H1 (cell line): ENCODE data around the gene SLC24A4. TPM values are rescaled to one million over a fixed set of nuclear protein-coding genes. Genes with fewer than 3 reads are reported as not detected.

Source experiments
- CTCF ChIA-PET: fragments of 300-600 bp; sonication (Branson Sonifier 250); formaldehyde crosslinking; loops from one replicate; lab custom pipeline; 2021; ENCODE audit not compliant: partially characterized antibody; lab: Charles Lee
- POLR2A ChIA-PET: fragments of 300-600 bp; sonication (Branson Sonifier 250); formaldehyde crosslinking; loops from one replicate; lab custom pipeline; 2021; ENCODE audit warnings: inconsistent platforms; ENCODE audit not compliant: partially characterized antibody; lab: Charles Lee
- DNase-seq, 2 experiments: peaks; one replicate each; pipeline versions ENCODE4 v3.0.0 to v3.0.0-alpha.2; 2010 to 2022; ENCODE audit warnings: low spot score in 2 of 2, low read depth in 1 of 2, mixed read lengths in 1 of 2
- FAIRE-seq: peaks from 2 replicates; lab custom pipeline; 2011; peaks lifted over from hg19 to GRCh38; lab: Jason Lieb, UNC
- H2AFZ ChIP-seq: 2 replicates; pipeline ENCODE4 v1.8.1; 2012; ENCODE audit warnings: low read length, inconsistent platforms
- H2AK5ac ChIP-seq: 2 replicates; pipeline ENCODE4 v1.6.1; 2013; ENCODE audit warnings: low read depth, low read length
- H2BK120ac ChIP-seq: replicated peaks from 2 replicates; pipeline ENCODE3; 2013; ENCODE audit warnings: low read depth, low read length, inconsistent platforms
- H2BK12ac ChIP-seq: 2 replicates; pipeline ENCODE4 v1.6.1; 2013; ENCODE audit warnings: low read depth, low read length
- H2BK15ac ChIP-seq: 2 replicates; pipeline ENCODE4 v1.6.1; 2013; ENCODE audit warnings: low read length
- H2BK20ac ChIP-seq: 2 replicates; pipeline ENCODE4 v1.6.1; 2013; ENCODE audit warnings: low read length
- H2BK5ac ChIP-seq: 2 replicates; pipeline ENCODE4 v1.6.1; 2013; ENCODE audit warnings: low read depth, low read length
- H3K14ac ChIP-seq: 2 replicates; pipeline ENCODE4 v1.6.1; 2013; ENCODE audit warnings: inconsistent platforms; ENCODE audit not compliant: insufficient read length
- H3K18ac ChIP-seq: 2 replicates; pipeline ENCODE4 v1.6.1; 2013; ENCODE audit warnings: low read length; ENCODE audit errors: extremely low read depth
- H3K23ac ChIP-seq: 2 replicates; pipeline ENCODE4 v1.6.1; 2013; ENCODE audit warnings: inconsistent platforms; ENCODE audit not compliant: insufficient read length
- H3K23me2 ChIP-seq: 2 replicates; pipeline ENCODE4 v1.6.1; 2013; ENCODE audit warnings: low read depth, low read length
- H3K27ac ChIP-seq: 2 replicates; pipeline ENCODE4 v1.6.1; 2011; ENCODE audit warnings: low read depth, low read length, inconsistent platforms
- H3K27me3 ChIP-seq, 4 experiments: replicated peaks in 1 of 4; 1 replicate in 1 of 4; 2 replicates in 3 of 4; pipeline versions ENCODE4 v1.6.1 to v1.8.1; 2011 to 2013; ENCODE audit warnings: low read length in 3 of 4, mild to moderate bottlenecking in 3 of 4, inconsistent platforms in 2 of 4, mixed read lengths in 2 of 4, moderate library complexity in 1 of 4; ENCODE audit not compliant: control insufficient read depth in 3 of 4, insufficient read depth in 3 of 4; ENCODE audit errors: extremely low read depth in 1 of 4
- H3K36me3 ChIP-seq, 4 experiments: 2 replicates each; pipeline versions ENCODE4 v1.6.1 to v1.8.1; 2011 to 2013; ENCODE audit warnings: mild to moderate bottlenecking in 4 of 4, low read length in 3 of 4, moderate library complexity in 2 of 4, control low read depth in 1 of 4, inconsistent platforms in 1 of 4; ENCODE audit not compliant: insufficient read depth in 4 of 4, control insufficient read depth in 2 of 4
- H3K4ac ChIP-seq: replicated peaks from 2 replicates; pipeline ENCODE3; 2013; ENCODE audit warnings: low read length, low read depth, mixed read lengths, inconsistent platforms; ENCODE audit not compliant: insufficient read length
- H3K4me1 ChIP-seq, 4 experiments: replicated peaks in 1 of 4; 1 replicate in 1 of 4; 2 replicates in 3 of 4; pipeline versions ENCODE4 v1.6.1 to v1.8.1; 2011 to 2013; ENCODE audit warnings: low read length in 3 of 4, inconsistent platforms in 2 of 4, mixed read lengths in 1 of 4; ENCODE audit not compliant: insufficient read depth in 4 of 4, control insufficient read depth in 3 of 4
- H3K4me2 ChIP-seq, 2 experiments: 2 replicates each; pipeline versions ENCODE4 v1.6.1 to v1.8.1; 2011 to 2013; ENCODE audit warnings: low read depth in 2 of 2, low read length in 2 of 2, control low read depth in 1 of 2, inconsistent platforms in 1 of 2, mild to moderate bottlenecking in 1 of 2; ENCODE audit not compliant: insufficient read depth in 1 of 2
- H3K4me3 ChIP-seq, 4 experiments: fragments of 200-600, 300-600 bp in 1 of 4; sonication (generic), shearing (Covaris generic), sonication (Bioruptor Twin) in 1 of 4; 2 replicates each; pipeline versions ENCODE4 v1.5.1 to v1.8.1; 2011 to 2016; ENCODE audit warnings: low read length in 4 of 4, low read depth in 3 of 4, control low read depth in 2 of 4, inconsistent platforms in 2 of 4, mild to moderate bottlenecking in 2 of 4, mixed read lengths in 1 of 4, moderate library complexity in 1 of 4; ENCODE audit not compliant: insufficient read depth in 2 of 4; ENCODE audit errors: extremely low read depth in 1 of 4
- H3K56ac ChIP-seq: replicated peaks from 2 replicates; pipeline ENCODE3; 2013; ENCODE audit warnings: low read depth, mild to moderate bottlenecking, mixed read lengths, low read length, inconsistent platforms; ENCODE audit not compliant: insufficient read length
- H3K79me1 ChIP-seq: 2 replicates; pipeline ENCODE4 v1.6.1; 2013; ENCODE audit warnings: low read depth, low read length, control low read depth
- H3K79me2 ChIP-seq, 2 experiments: 2 replicates each; pipeline versions ENCODE4 v1.6.1 to v1.8.1; 2012 to 2013; ENCODE audit warnings: low read length in 2 of 2, mild to moderate bottlenecking in 2 of 2, inconsistent platforms in 1 of 2; ENCODE audit not compliant: insufficient read depth in 2 of 2, control insufficient read depth in 1 of 2
- H3K9ac ChIP-seq, 4 experiments: replicated peaks in 1 of 4; 1 replicate in 1 of 4; 2 replicates in 3 of 4; pipeline versions ENCODE4 v1.6.1 to v1.8.1; 2011 to 2013; ENCODE audit warnings: low read depth in 3 of 4, low read length in 3 of 4, control low read depth in 2 of 4, mild to moderate bottlenecking in 2 of 4, moderate library complexity in 2 of 4, inconsistent platforms in 1 of 4; ENCODE audit errors: extremely low read depth in 1 of 4
- H3K9me3 ChIP-seq, 2 experiments: 2 replicates each; pipeline versions ENCODE4 v1.6.1 to v1.8.1; 2012 to 2013; ENCODE audit warnings: mild to moderate bottlenecking in 2 of 2, moderate library complexity in 2 of 2, control low read depth in 1 of 2, inconsistent platforms in 1 of 2, low read depth in 1 of 2, low read length in 1 of 2, mixed read lengths in 1 of 2; ENCODE audit not compliant: insufficient read depth in 2 of 2
- H4K20me1 ChIP-seq, 2 experiments: replicated peaks in 1 of 2; 2 replicates each; pipeline versions ENCODE3 to v1.8.1; 2011 to 2013; ENCODE audit warnings: inconsistent platforms in 2 of 2, low read length in 2 of 2, mild to moderate bottlenecking in 1 of 2; ENCODE audit not compliant: insufficient read depth in 2 of 2, control insufficient read depth in 1 of 2
- H4K5ac ChIP-seq: 2 replicates; pipeline ENCODE4 v1.6.1; 2013; ENCODE audit warnings: low read length, low read depth, mixed read lengths, inconsistent platforms; ENCODE audit not compliant: insufficient read length
- H4K8ac ChIP-seq: 2 replicates; pipeline ENCODE4 v1.8.0; 2013; ENCODE audit warnings: mild to moderate bottlenecking, moderate library complexity, low read length, inconsistent platforms; ENCODE audit not compliant: insufficient read depth; ENCODE audit errors: extremely low read depth
- H4K91ac ChIP-seq: replicated peaks from 2 replicates; pipeline ENCODE3; 2013; ENCODE audit warnings: low read length, mixed read lengths, inconsistent platforms; ENCODE audit not compliant: insufficient read length
- CEBPB ChIP-seq: IDR thresholded peaks from 2 replicates; pipeline ENCODE4 v1.6.1; 2012; ENCODE audit warnings: low read depth, low read length
- E2F6 ChIP-seq: IDR thresholded peaks from 2 replicates; pipeline ENCODE4 v1.6.1; 2012; ENCODE audit warnings: inconsistent platforms
- KDM1A ChIP-seq: fragments of 200-600, 300-600 bp; sonication (generic); IDR thresholded peaks from 2 replicates; pipeline ENCODE4 v1.7.1; 2016; ENCODE audit warnings: mild to moderate bottlenecking, low read length, borderline replicate concordance
- SAP30 ChIP-seq: fragments of 300-600 bp; sonication (generic); IDR thresholded peaks from 2 replicates; pipeline ENCODE4 v1.7.1; 2012; ENCODE audit warnings: low read length, moderate library complexity, mild to moderate bottlenecking, inconsistent platforms; ENCODE audit not compliant: insufficient read depth, insufficient replicate concordance
- SP2 ChIP-seq: IDR thresholded peaks from 2 replicates; pipeline ENCODE4 v1.6.1; 2012; ENCODE audit warnings: mild to moderate bottlenecking, low read length, inconsistent platforms
- WGBS, 2 experiments: shearing (Covaris generic) in 1 of 2; methylation state at CpG; one replicate each; pipeline versions ENCODE4 v1.1.6 to v1.1.7; 2013 to 2015; ENCODE audit warnings: low lambda C conversion rate in 2 of 2, mixed read lengths in 2 of 2, inconsistent platforms in 1 of 2, low coverage in 1 of 2, missing lambda C conversion rate in 1 of 2; ENCODE audit not compliant: insufficient replicate concordance in 2 of 2, insufficient coverage in 1 of 2, insufficient read length in 1 of 2; ENCODE audit errors: extremely low coverage in 1 of 2, missing lambda C conversion rate in 1 of 2; 5-methylcytosine and 5-hydroxymethylcytosine counted together
- polyA plus RNA-seq, 7 experiments: library from polyadenylated mRNA; depleted of rRNA in 3 of 7; stranded (reverse) in 5 of 7; unstranded in 2 of 7; fragments of >200 nt in 5 of 7; fragments of 200-250 nt in 2 of 7; gene quantifications; 1 replicate in 5 of 7; 2 replicates in 1 of 7; 4 replicates in 1 of 7; pipeline versions ENCODE4 v1.2.1 to v1.2.3, GENCODE V29; 2011 to 2013; ENCODE audit warnings: missing spikeins in 2 of 7, mixed read lengths in 2 of 7
- total RNA-seq: library from RNA; stranded (reverse); fragmentation: NEBNext Ultra II Directional; extraction: Animal tissue kit (Norgen Biotek cat#: 25700); gene quantifications from 2 replicates; pipeline ENCODE4 v1.2.1, GENCODE V29; 2021

SLC24A4 gene
- total and polyA plus RNA-seq, 2 of the 8 experiments (the other 6 are each of a cell fraction or from before 2014, with no cell fraction given) = 0.27 to 0.89 TPM

GRCh38 chr14:92310776-92311375 lies 12.1 kb upstream of the SLC24A4 start:
- H3K9ac ChIP-seq = no peak overlapping the region
- 91% methylated on average over 6 of the region's 6 CpGs; no CpG with 5 or more reads in 1 of the 2 experiments for WGBS, 2 experiments

More at GRCh38 chr14:92310776-92311375, 12.1 kb upstream of the SLC24A4 start:
- no peak for FAIRE-seq
- Histone ChIP-seq H2BK12ac (no peak overlapping the region), H3K14ac (no peak overlapping the region), H4K91ac (no peak overlapping the region), H2AFZ (no peak overlapping the region), H3K56ac (no peak overlapping the region), H3K36me3 (no peaks in the 10 kb centered on the region), H2BK15ac (no peak overlapping the region), H2BK5ac (no peak overlapping the region), H3K23ac (no peak overlapping the region), H3K27me3 (no peaks in the 10 kb centered on the region), H3K9me3 (no peaks in the 10 kb centered on the region), H2BK20ac (no peak overlapping the region), H3K18ac (no peak overlapping the region), H2AK5ac (no peak overlapping the region), H4K20me1 (no peaks in the 10 kb centered on the region), H3K79me2 (no peaks in the 10 kb centered on the region), H3K23me2 (no peaks in the 10 kb centered on the region), H4K8ac (no peak overlapping the region), H3K4me2 (no peak overlapping the region), H2BK120ac (no peak overlapping the region), H3K4me1 (no peaks in the 10 kb centered on the region; a peak in 1 of 7 replicates), H3K27ac (no peak overlapping the region), H3K4ac (no peak overlapping the region), H3K79me1 (no peaks in the 10 kb centered on the region; the same call in 1 of the 2 replicates), H3K4me3 (no peak overlapping the region), H4K5ac (no peak overlapping the region)
- ChIA-PET CTCF (interaction anchor here (0.8 to 2.5 kb wide), 5 partner anchors 8 to 41 kb away, joined by 3 to 8 read pairs (median 5); no protein-coding TSS in a partner anchor), POLR2A (no interaction called here)
- TF ChIP-seq SP2 (no peak), SAP30 (no peak), KDM1A (no peak), CEBPB (no peak), E2F6 (no peak)
- DNase-seq = no peak
